HG02852 (cell line): Measurements from ENCODE around the gene PNMA1.
"Not testable (repeated sequence)": the region's sequence is repeated elsewhere in the genome, so short reads cannot be mapped to it uniquely, and the experiment has no call there.

Experiments
- ATAC-seq: cut with Tn5 transposase; IDR thresholded peaks from one replicate; pipeline ENCODE4 v1.9.1; 2021; ENCODE audit warnings: mild to moderate bottlenecking, moderate library complexity; ENCODE audit not compliant: unreplicated experiment

PNMA1 gene

DNA sequence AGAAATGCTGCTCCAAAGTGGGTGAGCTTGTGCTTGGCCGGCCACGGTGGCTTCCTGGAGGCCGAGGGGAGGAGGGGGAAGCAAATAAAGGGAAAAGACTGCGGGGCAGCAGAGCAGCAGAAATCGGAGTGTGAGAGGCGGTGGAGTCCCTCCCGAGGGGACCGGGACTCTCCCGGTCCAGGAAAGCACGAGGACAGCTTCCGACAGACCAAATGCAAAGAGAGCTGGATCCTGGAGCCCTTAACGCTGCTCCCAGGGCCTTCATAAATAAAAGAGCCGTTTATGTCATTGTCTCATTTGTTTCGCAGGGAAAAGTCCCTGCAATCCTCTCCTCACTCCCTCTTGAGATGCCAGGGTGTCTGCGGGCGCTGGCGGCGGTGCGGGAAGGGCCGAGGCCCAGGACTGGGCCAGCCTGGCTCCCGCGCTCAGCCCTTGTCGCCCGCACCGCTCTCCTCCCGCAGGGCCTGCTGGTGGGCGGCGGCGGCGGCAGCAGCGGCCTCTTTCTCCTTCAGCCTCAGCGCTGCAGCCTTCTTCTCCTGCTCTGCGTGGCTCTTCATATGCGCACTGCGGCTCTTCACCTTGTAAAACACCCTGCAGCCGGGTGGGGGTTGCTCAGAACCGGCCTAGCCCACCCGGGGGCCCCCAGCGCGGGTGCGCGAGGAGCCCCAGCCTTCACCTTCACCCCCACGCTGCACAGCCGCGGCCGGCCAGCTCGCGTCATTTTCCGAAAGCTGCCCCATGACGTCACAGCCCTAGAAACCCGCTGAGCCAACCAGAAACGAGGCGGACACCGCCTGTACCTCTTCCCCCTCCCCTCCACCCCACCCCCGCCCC is 4.5 kb upstream of the PNMA1 start:
- ATAC-seq, result no peak

- ATAC-seq, result no peak
These were observed 3.7 kb upstream of the PNMA1 start for GRCh38 chr14:73717711-73718417.

DNA sequence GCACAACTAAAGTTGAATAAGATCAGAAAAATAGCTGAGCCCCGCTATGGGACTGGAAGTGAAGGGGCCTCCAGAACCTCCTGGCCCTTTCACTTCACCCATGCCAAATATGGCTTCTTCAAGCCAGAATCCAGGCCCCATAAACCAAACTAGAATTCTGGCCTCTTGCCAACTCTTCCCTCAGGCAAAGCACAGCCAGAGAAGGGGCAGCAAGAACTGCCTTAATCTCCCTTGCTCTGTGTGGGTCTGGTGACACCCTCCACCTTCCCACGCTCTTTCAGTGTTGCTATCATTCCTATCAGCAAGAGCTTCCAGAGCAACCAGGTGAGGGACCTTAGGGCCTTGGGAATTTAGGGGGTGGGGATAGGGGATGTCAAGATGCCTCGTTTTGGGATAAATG is 3.1 kb upstream of the PNMA1 start:
- no peak for ATAC-seq

- ATAC-seq, result no peak
These were observed 1.5 kb upstream of the PNMA1 start for GRCh38 chr14:73715707-73716106.

GRCh38 chr14:73714656-73715081 is 485 bp upstream of the PNMA1 start:
- ATAC-seq, result no peak

GRCh38 chr14:73713206-73713802 is 880 bp downstream of the PNMA1 start:
- ATAC-seq, result no peak

DNA sequence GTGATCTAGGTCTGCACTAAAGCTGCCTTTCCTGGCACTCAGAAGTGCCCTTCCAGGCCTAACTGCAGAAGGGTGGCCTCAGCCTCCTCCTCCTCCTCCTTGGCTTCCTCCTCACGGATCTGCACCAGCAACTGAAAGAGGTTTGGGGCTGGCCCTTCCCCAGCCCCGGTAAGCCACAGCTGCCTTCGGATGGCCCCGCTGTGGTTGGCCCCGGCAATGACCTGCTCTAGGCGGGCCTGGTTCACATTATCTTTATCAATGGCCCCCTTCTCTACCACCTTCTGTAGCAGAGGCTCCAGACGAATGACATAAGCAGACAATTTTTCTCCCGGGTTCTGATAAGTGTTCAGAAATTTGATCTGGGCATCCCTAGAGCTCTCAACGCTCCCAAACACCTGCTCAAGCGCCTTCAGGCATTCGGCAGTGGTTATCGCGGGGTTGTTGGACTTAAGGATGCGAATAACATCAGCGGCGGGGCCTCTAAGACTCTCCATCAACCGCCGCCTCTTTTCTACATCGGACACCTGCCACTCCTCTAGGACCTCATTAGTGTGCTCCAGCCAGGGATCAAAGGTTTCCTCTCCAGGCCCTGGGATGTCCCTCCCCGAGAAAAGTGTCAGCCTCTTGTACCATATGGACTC is 1.5 kb downstream of the PNMA1 start:
- no peak for ATAC-seq

DNA sequence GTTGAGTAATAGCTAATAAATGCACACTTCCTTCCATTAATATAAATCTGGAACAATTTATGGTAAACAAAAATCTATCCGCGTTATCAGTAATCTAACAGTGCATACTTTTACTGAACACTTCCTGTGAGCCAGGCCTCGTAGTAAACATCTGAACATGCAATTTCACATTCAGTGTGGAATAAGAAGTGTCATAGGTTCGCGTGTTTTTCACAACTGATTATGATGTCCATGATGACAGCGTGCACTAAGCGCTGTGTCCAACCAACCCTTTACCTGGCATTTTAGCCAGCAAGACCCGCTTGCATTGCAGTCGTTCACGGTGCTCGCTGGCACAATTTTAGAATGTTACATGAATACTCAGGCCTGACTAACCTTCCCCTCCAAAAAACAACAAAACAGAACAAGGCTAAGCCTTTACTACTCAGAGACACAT is 2.1 kb downstream of the PNMA1 start:
- ATAC-seq, result no peak

DNA sequence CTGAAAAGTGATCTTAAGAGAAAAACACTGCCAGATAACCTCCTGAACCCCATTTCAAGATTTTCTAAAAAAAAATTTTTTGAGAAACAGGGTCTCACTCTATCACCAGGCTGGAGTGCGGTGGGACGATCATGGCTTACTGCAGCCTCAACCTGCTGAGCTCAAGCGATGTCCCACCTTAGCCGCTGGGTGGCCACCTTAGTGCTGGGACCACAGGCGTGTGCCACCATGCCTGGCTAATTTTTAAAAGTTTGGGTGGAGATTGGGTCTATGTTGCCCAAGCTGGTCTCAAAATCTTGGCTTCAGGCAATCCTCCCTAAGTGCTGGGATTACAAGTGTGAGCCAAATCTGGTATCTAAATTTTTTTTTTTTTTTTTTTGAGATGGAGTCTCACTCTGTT is 3.4 kb downstream of the PNMA1 start:
- no peak for ATAC-seq

DNA sequence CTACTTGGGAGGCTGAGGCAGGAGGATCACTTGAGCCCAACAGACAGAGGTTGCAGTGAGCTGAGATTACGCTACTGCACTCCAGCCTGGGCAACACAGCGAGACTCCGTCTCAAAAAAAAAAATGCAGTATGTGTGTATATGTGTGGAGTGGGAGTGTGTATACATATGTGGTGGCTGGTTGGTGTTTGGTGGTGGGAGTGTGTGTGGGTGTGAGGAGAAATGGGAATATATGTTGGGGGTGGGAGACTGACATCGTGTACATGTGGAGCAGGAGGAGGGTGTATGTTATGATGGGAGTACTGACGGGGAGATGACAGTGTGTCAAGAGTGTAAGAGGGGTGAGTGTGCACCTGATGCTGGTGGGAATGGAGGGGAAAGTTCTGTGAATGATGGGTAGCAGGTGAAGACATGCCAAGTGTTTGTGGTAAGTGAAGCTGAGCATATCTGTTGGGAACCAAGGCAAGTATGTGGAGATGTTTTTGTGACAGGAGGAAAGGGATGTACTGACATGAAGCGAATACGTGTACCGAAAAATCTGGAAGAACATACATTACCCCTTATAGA is 4.2 kb downstream of the PNMA1 start:
- no peak for ATAC-seq

DNA sequence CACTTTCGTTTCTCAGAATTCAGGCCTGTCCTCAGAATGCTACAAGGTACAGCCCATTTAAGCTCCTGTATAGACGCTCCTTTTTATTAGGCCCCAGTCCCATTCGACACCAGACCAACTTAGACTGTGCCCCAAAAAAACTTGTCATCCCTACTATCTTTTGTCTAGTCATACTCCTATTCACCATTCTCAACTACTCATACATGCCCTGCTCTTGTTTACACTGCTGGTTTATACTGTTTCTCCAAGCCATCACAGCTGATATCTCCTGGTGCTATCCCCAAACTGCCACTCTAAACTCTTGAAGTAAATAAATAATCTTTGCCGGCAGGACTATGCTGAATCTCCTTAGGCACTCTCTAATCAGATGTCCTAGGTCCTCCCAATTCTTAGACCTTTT is 6.1 kb downstream of the PNMA1 start:
- ATAC-seq, result not testable (repeated sequence)

GRCh38 chr14:73700325-73700724 is 13.9 kb downstream of the PNMA1 start:
- ATAC-seq, result no peak

- peak; percentile 86 for ATAC-seq
These were observed 17.5 kb downstream of the PNMA1 start for GRCh38 chr14:73696466-73697400.

DNA sequence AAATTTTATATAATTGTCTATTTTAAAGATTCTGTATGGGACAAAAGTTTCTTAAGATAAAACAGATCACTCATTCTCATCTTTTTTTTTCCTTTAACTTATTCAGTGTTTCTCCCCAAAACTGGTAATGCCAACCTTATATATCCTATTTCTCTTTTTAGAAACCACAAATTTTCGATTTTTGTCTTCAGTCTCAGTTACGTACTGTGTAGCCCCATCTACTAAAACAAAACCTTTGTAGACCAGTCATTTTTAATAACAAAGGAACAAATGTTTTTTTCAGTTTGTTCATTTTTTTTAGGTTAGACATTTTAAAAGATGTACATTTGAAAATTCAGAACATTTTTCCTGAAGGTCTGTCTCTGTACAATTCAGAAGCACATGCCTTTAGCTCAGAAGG is 18.2 kb downstream of the PNMA1 start:
- ATAC-seq, result peak; percentile 56

DNA sequence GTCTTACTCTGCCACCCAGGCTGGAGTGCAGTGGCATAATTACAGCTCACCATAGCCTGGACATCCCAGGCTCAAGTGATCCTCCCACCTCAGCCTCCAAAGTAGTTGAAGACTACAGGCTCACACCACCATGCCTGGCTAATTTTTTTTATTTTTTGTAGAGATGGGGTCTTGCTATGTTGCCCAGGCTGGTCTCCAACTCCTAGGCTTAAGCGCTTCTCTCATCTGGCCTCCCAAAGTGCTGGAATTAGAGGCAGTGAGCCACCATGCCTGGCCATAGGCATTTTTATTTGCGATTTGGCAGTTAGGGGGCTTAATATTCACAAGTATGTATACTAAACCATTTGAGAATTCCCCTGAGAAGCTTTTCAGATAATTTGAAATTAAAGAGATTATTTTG is 19.1 kb downstream of the PNMA1 start:
- no peak for ATAC-seq

DNA sequence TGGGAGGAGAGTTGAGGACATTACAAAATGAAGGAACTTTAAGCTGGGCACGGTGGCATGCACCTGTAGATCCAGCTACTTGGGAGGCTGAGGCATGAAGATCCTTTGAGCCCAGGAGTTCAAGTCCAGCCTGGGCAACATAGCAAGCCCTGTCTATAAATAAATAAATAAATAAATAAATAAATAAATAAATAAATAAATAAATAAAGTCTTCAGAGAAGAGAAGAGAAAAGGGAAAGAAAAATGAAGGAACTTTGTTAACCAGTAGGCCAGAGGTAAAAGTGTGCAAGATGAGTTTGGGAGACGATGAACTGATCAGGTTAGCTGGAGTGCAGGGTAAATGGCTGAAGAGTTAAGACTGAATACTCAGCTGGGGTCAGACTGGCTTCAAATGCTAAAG is 20.1 kb downstream of the PNMA1 start:
- no peak for ATAC-seq

GRCh38 chr14:73686901-73687300 is 27.3 kb downstream of the PNMA1 start:
- no peak for ATAC-seq

DNA sequence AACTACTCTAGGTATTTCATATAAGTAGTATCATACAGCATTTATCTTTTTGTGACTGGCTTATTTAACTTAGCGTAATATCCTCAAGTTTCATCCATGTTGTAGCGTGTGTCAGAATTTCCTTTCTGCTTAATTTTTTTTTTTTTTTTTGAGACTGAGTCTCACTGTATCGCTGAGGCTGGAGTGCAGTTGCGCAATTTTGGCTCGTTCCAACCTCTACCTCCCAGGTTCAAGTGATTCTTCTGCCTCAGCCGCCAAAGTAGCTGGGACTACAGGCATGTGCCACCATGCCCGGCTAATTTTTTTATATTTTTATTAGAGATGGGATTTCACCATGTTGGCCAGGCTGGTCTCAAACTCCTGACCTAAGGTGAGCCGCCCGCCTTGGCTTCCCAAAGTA is 28.9 kb downstream of the PNMA1 start:
- no peak for ATAC-seq

- ATAC-seq, result no peak
These were observed 29.6 kb downstream of the PNMA1 start for GRCh38 chr14:73684627-73685026.

- no peak for ATAC-seq
These were observed 33.4 kb downstream of the PNMA1 start for GRCh38 chr14:73680821-73681220.
